ENCODE measurements around the gene HNRNPR. TPM values are rescaled to one million over a fixed set of nuclear protein-coding genes. Genes with fewer than 3 reads are reported as not detected.
A peak's percentile ranks its signal among the peaks of the same experiment; 100 is the strongest.

Gene HNRNPR
- total RNA-seq, 2 experiments from 2014 or later, result 190 to 203 TPM

DNA sequence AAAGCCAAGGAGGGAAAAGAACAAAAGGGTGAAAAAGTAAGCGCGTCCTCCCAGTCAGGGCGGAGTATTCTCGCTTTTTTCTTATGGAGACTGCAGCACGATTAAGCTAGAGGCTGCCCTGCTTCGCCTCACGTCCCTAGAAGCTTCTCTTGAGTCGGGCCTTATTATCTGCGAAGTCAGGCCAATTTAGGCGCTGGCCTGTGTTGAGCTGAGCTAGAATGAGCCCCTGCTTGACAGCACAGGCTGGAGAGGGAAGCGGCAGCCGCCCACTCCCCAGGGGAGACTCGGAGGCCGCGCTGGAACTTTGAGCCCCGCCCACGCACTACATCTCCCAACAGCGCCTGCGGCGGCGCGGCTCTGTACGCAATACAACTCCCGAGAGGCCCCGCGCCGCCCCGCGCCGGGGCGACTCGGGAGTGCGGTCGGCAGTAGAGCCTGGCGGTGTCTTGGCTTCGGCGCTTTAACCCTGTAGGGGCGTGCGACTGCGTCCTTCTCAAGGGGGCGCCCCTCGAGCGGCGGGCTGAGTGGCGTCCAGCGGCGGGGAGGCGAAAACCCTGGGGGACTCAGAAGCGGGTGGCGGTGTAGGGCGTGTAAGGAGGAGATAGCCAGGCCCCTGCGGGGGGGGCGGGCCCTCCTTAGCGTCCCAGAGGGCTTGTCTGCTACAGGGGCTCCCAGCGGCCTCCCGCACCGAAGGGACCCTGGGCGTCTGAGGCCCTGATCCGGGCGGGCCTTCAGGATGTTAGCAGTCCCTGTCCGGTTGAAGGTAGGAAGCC is 24.7 kb upstream of the HNRNPR start:
- Mint-ChIP-seq H3K4me1 (ENCODE audit: low read depth) (peaks cover 26% of the 10 kb centered on the region), H3K9me3 (peaks cover 8% of the 10 kb centered on the region), H3K27ac (peak overlapping the region; percentile 98), H3K27me3 (no peaks in the 10 kb centered on the region), H3K36me3 (ENCODE audit: low read depth) (peaks cover 36% of the 10 kb centered on the region), H3K4me3 (peak overlapping the region; percentile 95)
- CTCF ChIA-PET, result interaction anchor here (1.3 to 2.2 kb wide), 5 partner anchors 24 to 128 kb away, joined by 4 to 13 read pairs (median 6); partner anchors contain the start of gene HNRNPR
- POLR2A ChIA-PET, result interaction anchor here (0.7 to 5.4 kb wide), 8 partner anchors 12 to 323 kb away, joined by 3 to 44 read pairs (median 4); partner anchors contain the start of genes HNRNPR and RPL11
- ATAC-seq (peak; percentile 72), DNase-seq (peak; percentile 94)
- intact Hi-C loops (cut with micrococcal nuclease), result loop anchor here (2.0 kb wide), 1 partner anchor 24 kb away; the partner anchor contains the start of gene HNRNPR
- TF ChIP-seq, protein P1, sequence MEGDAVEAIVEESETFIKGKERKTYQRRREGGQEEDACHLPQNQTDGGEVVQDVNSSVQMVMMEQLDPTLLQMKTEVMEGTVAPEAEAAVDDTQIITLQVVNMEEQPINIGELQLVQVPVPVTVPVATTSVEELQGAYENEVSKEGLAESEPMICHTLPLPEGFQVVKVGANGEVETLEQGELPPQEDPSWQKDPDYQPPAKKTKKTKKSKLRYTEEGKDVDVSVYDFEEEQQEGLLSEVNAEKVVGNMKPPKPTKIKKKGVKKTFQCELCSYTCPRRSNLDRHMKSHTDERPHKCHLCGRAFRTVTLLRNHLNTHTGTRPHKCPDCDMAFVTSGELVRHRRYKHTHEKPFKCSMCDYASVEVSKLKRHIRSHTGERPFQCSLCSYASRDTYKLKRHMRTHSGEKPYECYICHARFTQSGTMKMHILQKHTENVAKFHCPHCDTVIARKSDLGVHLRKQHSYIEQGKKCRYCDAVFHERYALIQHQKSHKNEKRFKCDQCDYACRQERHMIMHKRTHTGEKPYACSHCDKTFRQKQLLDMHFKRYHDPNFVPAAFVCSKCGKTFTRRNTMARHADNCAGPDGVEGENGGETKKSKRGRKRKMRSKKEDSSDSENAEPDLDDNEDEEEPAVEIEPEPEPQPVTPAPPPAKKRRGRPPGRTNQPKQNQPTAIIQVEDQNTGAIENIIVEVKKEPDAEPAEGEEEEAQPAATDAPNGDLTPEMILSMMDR (IDR thresholded peaks at IDR 0.05), result peak; percentile 37

DNA sequence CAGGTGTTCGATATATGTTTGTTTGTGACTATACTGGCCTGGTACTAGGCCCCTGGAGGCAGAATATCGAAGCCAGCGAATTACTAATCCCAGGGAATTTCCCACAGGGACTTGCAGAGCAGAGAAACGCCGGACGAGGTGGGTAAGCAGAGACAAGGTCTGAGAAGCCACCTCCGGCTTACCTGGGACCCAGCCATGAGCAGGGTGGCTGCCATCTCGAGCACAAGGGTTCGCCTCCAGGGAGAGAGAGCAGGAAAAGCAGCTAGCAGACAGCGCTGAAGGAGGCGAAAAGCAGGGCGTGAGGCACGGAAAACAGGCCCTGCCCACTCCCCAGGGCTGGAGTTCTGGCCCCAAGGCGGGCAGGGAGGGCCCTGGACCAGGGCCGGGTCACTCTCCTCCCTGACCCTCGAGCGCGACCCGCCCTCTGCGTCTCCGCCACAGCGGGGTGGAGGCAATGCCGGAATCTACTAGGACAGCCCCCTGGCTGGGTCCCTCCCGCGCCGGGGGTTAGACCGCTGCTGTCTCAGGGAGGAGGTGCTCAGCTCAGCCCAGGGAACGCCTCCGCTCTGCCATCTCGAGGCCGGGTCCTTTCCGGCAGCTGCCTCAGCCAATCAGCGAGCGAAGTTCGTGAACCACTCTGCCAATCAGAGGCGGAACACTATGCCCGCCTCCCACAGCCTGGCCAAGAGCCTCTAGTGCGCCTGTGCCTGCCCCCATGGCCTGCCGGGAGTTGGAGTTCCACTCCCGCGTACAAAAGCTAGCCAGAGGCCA is 23.9 kb upstream of the HNRNPR start:
- TF ChIP-seq, protein P1 (IDR thresholded peaks at IDR 0.05), result no peak
- peak; percentile 99 for DNase-seq
- H3K27ac Mint-ChIP-seq, result peak overlapping the region; percentile 98
- peaks cover 26% of the 10 kb centered on the region for H3K4me1 Mint-ChIP-seq (ENCODE audit: low read depth)
- peaks cover 44% of the 10 kb centered on the region for H3K36me3 Mint-ChIP-seq (ENCODE audit: low read depth)
- CTCF ChIA-PET, result interaction anchor here (1.3 to 2.9 kb wide), 6 partner anchors 14 to 129 kb away, joined by 4 to 13 read pairs (median 6); partner anchors contain the start of gene HNRNPR
- peak; percentile 94 for ATAC-seq
- H3K27me3 Mint-ChIP-seq, result no peaks in the 10 kb centered on the region
- POLR2A ChIA-PET, result interaction anchor here (0.6 to 5.4 kb wide), 10 partner anchors 11 to 324 kb away, joined by 3 to 44 read pairs (median 4); partner anchors contain the start of genes HNRNPR and RPL11
- intact Hi-C loops (cut with micrococcal nuclease), result loop anchor here (2.0 kb wide), 1 partner anchor 23 kb away; the partner anchor contains the start of gene HNRNPR
- peaks cover 14% of the 10 kb centered on the region for H3K9me3 Mint-ChIP-seq
- peak overlapping the region; percentile 95 for H3K4me3 Mint-ChIP-seq

DNA sequence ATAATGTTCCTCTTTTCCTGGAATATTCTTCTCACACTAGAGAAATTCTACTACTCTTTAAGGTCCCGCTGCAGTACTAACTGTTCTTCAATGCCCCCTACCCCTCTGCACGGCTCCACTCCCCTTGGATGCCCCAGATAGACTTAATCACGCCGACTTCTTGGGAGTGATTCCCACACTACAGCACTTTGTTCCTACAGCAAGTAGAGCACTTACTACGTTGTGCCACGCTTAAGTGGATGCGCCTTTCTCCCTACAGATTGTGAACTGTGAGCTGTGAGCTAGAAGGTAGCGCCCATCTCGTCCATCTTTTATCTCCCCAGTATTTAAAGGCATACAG is 23.3 kb upstream of the HNRNPR start:
- H3K36me3 Mint-ChIP-seq (ENCODE audit: low read depth), result peaks cover 50% of the 10 kb centered on the region
- peak overlapping the region; percentile 95 for H3K4me3 Mint-ChIP-seq
- ATAC-seq (no peak), DNase-seq (peak; percentile 5)
- CTCF ChIA-PET, result interaction anchor here (1.3 to 2.9 kb wide), 7 partner anchors 10 to 130 kb away, joined by 4 to 13 read pairs (median 6); partner anchors contain the start of gene HNRNPR
- TF ChIP-seq, protein P1 (IDR thresholded peaks at IDR 0.05), result no peak
- intact Hi-C loops (cut with micrococcal nuclease), result no loop called here
- H3K4me1 Mint-ChIP-seq (ENCODE audit: low read depth), result peaks cover 26% of the 10 kb centered on the region
- H3K9me3 Mint-ChIP-seq, result peaks cover 20% of the 10 kb centered on the region
- H3K27ac Mint-ChIP-seq, result peak overlapping the region; percentile 98
- POLR2A ChIA-PET, result interaction anchor here (1.0 to 5.4 kb wide), 4 partner anchors 22 to 325 kb away, joined by 3 to 44 read pairs (median 6); partner anchors contain the start of genes HNRNPR and RPL11
- H3K27me3 Mint-ChIP-seq, result no peaks in the 10 kb centered on the region

DNA sequence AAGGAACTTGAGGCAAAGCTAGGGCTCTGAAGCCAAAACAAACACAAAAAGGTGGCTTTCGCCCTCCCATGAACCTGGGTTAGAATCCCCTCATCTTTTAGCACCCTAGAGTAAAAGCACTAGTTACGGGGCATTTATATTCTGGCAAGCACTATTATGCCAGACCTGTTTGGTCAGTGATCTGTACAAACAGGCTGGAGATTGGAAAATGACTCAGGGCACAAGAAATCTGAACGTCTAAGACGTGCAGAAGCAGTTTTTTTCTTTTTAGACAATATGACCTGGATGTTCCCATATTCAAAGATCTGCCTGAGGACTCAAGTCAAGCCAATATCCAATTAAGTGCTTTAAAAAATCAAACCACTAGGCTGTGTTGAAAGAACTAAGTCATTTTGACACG is 22.5 kb upstream of the HNRNPR start:
- Mint-ChIP-seq H3K27ac (no peak overlapping the region), H3K4me3 (peak overlapping the region; percentile 95), H3K9me3 (peaks cover 28% of the 10 kb centered on the region), H3K4me1 (ENCODE audit: low read depth) (peaks cover 24% of the 10 kb centered on the region), H3K36me3 (ENCODE audit: low read depth) (peaks cover 52% of the 10 kb centered on the region), H3K27me3 (no peaks in the 10 kb centered on the region)
- ChIA-PET CTCF (interaction anchor here (0.9 to 2.9 kb wide), 7 partner anchors 9 to 405 kb away, joined by 3 to 13 read pairs (median 6); no protein-coding TSS in a partner anchor), POLR2A (interaction anchor here (5.4 kb wide), 1 partner anchor 21 kb away, joined by 44 read pairs; the partner anchor contains the start of gene HNRNPR)
- intact Hi-C loops (cut with micrococcal nuclease), result no loop called here
- DNase-seq (no peak), ATAC-seq (no peak)
- TF ChIP-seq, protein P1 (IDR thresholded peaks at IDR 0.05), result no peak

Data from activated CD8-positive, alpha-beta T cell treated with anti-CD3 and anti-CD28 coated beads for 36 hours (primary cell).